Lower lobe of right lung (tissue), 2 donors: ENCODE measurements around the gene SREBF2. TPM values are rescaled to one million over a fixed set of nuclear protein-coding genes. Genes with fewer than 3 reads are reported as not detected.

Source experiments
- ATAC-seq, 2 donors: fragments of 200-7000 bp; cut with Tn5 transposase; one replicate each; pipeline ENCODE4 v1.9.1; 2020 to 2022; ENCODE audit warnings: mild to moderate bottlenecking in 2 of 2, moderate library complexity in 2 of 2
- DNase-seq: peaks from one replicate; pipeline ENCODE4 v3.0.0-alpha.2; 2020
- H3K27ac ChIP-seq: fragments of 200-600 bp; one replicate; pipeline ENCODE4 v1.8.0; 2022
- H3K27me3 ChIP-seq: fragments of 200-600 bp; one replicate; pipeline ENCODE4 v1.8.0; 2022; ENCODE audit warnings: low read depth
- H3K36me3 ChIP-seq: fragments of 200-600 bp; one replicate; pipeline ENCODE4 v1.8.0; 2022; ENCODE audit warnings: mild to moderate bottlenecking
- H3K4me1 ChIP-seq: fragments of 200-600 bp; one replicate; pipeline ENCODE4 v1.8.0; 2022
- H3K4me3 ChIP-seq: fragments of 200-600 bp; one replicate; pipeline ENCODE4 v1.8.0; 2022; ENCODE audit warnings: mild to moderate bottlenecking
- H3K9me3 ChIP-seq: fragments of 200-600 bp; one replicate; pipeline ENCODE4 v1.8.0; 2022
- CTCF ChIP-seq: fragments of 200-600 bp; IDR thresholded peaks from one replicate; pipeline ENCODE4 v1.8.0; 2022; ENCODE audit warnings: antibody characterized with exemption, mild to moderate bottlenecking
- intact Hi-C: fragments of 100-400 bp; cut with DNase I; formaldehyde crosslinking; loops from one replicate; pipeline ENCODE4 v1.11.0; 2022
- total RNA-seq: library from RNA; stranded (reverse); fragmentation: NEBNext Ultra II Directional; extraction: Animal tissue kit (Norgen Biotek cat#: 25700); gene quantifications from one replicate; pipeline ENCODE4 v1.2.1, GENCODE V29; 2021
- donor health status: DM: no; HTN: yes; CAD: no; lungs with severe emphysema.

SREBF2 gene
- total RNA-seq, 1 donor from 2014 or later, result 132 TPM

GRCh38 chr22:41821471-41822316 is 11.2 kb upstream of the SREBF2 start:
- intact Hi-C loops, result no loop called here
- no peak for ATAC-seq

GRCh38 chr22:41822317-41823057 is 10.4 kb upstream of the SREBF2 start:
- Histone ChIP-seq H3K9me3 (no peaks in the 10 kb centered on the region), H3K36me3 (peaks cover 11% of the 10 kb centered on the region), H3K27ac (no peak overlapping the region), H3K27me3 (no peaks in the 10 kb centered on the region), H3K4me1 (peaks cover 18% of the 10 kb centered on the region), H3K4me3 (no peak overlapping the region)
- intact Hi-C loops, result no loop called here
- ATAC-seq (peak; percentile 37 to 75), DNase-seq (no peak)
- peak; percentile 56 for TF ChIP-seq CTCF

More at GRCh38 chr22:41821471-41822316, 11.2 kb upstream of the SREBF2 start:
- H3K4me3 ChIP-seq, result no peak overlapping the region
- no peak for TF ChIP-seq CTCF
- no peak overlapping the region for H3K27ac ChIP-seq
- no peaks in the 10 kb centered on the region for H3K9me3 ChIP-seq
- no peak for DNase-seq
- H3K36me3 ChIP-seq, result peaks cover 11% of the 10 kb centered on the region
- peaks cover 14% of the 10 kb centered on the region for H3K4me1 ChIP-seq
- H3K27me3 ChIP-seq, result no peaks in the 10 kb centered on the region

GRCh38 chr22:41823797-41824196 is 9.1 kb upstream of the SREBF2 start:
- Histone ChIP-seq H3K27me3 (no peaks in the 10 kb centered on the region), H3K4me3 (no peak overlapping the region), H3K27ac (no peak overlapping the region), H3K36me3 (peaks cover 11% of the 10 kb centered on the region), H3K9me3 (no peaks in the 10 kb centered on the region), H3K4me1 (peaks cover 18% of the 10 kb centered on the region)
- no peak for ATAC-seq
- TF ChIP-seq CTCF, result no peak
- intact Hi-C loops, result no loop called here
- no peak for DNase-seq

- Histone ChIP-seq H3K4me3 (no peak overlapping the region), H3K9me3 (no peaks in the 10 kb centered on the region), H3K27ac (peak overlapping the region; percentile 34), H3K27me3 (no peaks in the 10 kb centered on the region), H3K36me3 (peaks cover 11% of the 10 kb centered on the region), H3K4me1 (peaks cover 18% of the 10 kb centered on the region)
- DNase-seq (no peak), ATAC-seq (no peak)
- intact Hi-C loops, result no loop called here
- TF ChIP-seq CTCF, result no peak
Observed at GRCh38 chr22:41825376-41825775, 7.5 kb upstream of the SREBF2 start.

- peaks cover 11% of the 10 kb centered on the region for H3K36me3 ChIP-seq
- TF ChIP-seq CTCF, result no peak
- peak overlapping the region; percentile 34 for H3K27ac ChIP-seq
- no peak for DNase-seq
- no peaks in the 10 kb centered on the region for H3K27me3 ChIP-seq
- peaks cover 18% of the 10 kb centered on the region for H3K4me1 ChIP-seq
- intact Hi-C loops, result no loop called here
- ATAC-seq, result no peak
- no peak overlapping the region for H3K4me3 ChIP-seq
- H3K9me3 ChIP-seq, result no peaks in the 10 kb centered on the region
Observed at GRCh38 chr22:41826021-41826420, 6.9 kb upstream of the SREBF2 start.
